Endothelial cell of umbilical vein (primary cell): ENCODE measurements around the gene ATAT1. TPM values are rescaled to one million over a fixed set of nuclear protein-coding genes. Genes with fewer than 3 reads are reported as not detected.
A peak's percentile ranks its signal among the peaks of the same experiment; 100 is the strongest.

Source experiments
- BruUV-seq: library from RNA; stranded (reverse); fragments of 400-500 nt; replicated peaks from 2 replicates; lab custom pipeline; 2021; lab: Mats Ljungman, UMichigan
- CTCF ChIA-PET: fragments of 300-600, 350-600 bp; sonication (Branson Sonifier 250); formaldehyde crosslinking; loops from one replicate; lab custom pipeline; 2021; ENCODE audit warnings: antibody characterized with exemption, inconsistent platforms; lab: Charles Lee
- POLR2A ChIA-PET: fragments of 300-600, 350-600 bp; sonication (Branson Sonifier 250); formaldehyde crosslinking; loops from one replicate; lab custom pipeline; 2021; ENCODE audit warnings: antibody characterized with exemption, inconsistent platforms; lab: Charles Lee
- DNase-seq: peaks from one replicate; pipeline ENCODE4 v3.0.0-alpha.2; 2011; ENCODE audit warnings: low read depth, low spot score
- FAIRE-seq: peaks from 2 replicates; lab custom pipeline; 2011; peaks lifted over from hg19 to GRCh38; lab: Jason Lieb, UNC
- H2AFZ ChIP-seq: 2 replicates; pipeline ENCODE4 v1.6.0; 2012; ENCODE audit warnings: low read depth, low read length, control low read depth, inconsistent platforms
- H3K27ac ChIP-seq: 2 replicates; pipeline ENCODE4 v1.5.1; 2011; ENCODE audit warnings: low read depth, mild to moderate bottlenecking, control low read depth, low read length, moderate library complexity; ENCODE audit not compliant: insufficient read depth
- H3K27me3 ChIP-seq, 2 experiments: 2 replicates each; pipeline versions ENCODE4 v1.6.0 to v1.6.1; 2011; ENCODE audit warnings: low read length in 2 of 2, mixed read lengths in 1 of 2; ENCODE audit not compliant: control insufficient read depth in 2 of 2, insufficient read depth in 2 of 2
- H3K36me3 ChIP-seq, 2 experiments: 2 replicates in 1 of 2; 3 replicates in 1 of 2; pipeline ENCODE4 v1.5.1; 2011; ENCODE audit warnings: low read length in 2 of 2, mild to moderate bottlenecking in 1 of 2, moderate library complexity in 1 of 2; ENCODE audit not compliant: control insufficient read depth in 2 of 2, insufficient read depth in 2 of 2; ENCODE audit errors: extremely low read depth in 1 of 2
- H3K4me1 ChIP-seq: 3 replicates; pipeline ENCODE4 v1.5.1; 2011; ENCODE audit warnings: mild to moderate bottlenecking, low read length; ENCODE audit not compliant: control insufficient read depth, insufficient read depth; ENCODE audit errors: extremely low read depth
- H3K4me2 ChIP-seq: 2 replicates; pipeline ENCODE4 v1.6.1; 2011; ENCODE audit warnings: low read length, control low read depth, mixed read lengths; ENCODE audit not compliant: insufficient read depth
- H3K4me3 ChIP-seq, 3 experiments: fragments of 200-600 bp in 1 of 3; sonication (generic), shearing (Covaris generic) in 1 of 3; replicated peaks in 1 of 3; 2 replicates each; pipeline ENCODE4 v1.5.1; 2011 to 2016; ENCODE audit warnings: control low read depth in 3 of 3, low read length in 3 of 3, mild to moderate bottlenecking in 2 of 3, inconsistent platforms in 1 of 3, low read depth in 1 of 3, moderate library complexity in 1 of 3; ENCODE audit not compliant: insufficient read depth in 1 of 3
- H3K79me2 ChIP-seq: 2 replicates; pipeline ENCODE4 v1.6.0; 2012; ENCODE audit warnings: low read length, inconsistent platforms; ENCODE audit not compliant: control insufficient read depth, insufficient read depth
- H3K9ac ChIP-seq: replicated peaks from 2 replicates; pipeline ENCODE3; 2011; ENCODE audit warnings: low read length, control low read depth; ENCODE audit not compliant: insufficient read depth; ENCODE audit errors: extremely low read depth
- H3K9me1 ChIP-seq: replicated peaks from 3 replicates; pipeline ENCODE4 v1.6.0; 2011; ENCODE audit warnings: mild to moderate bottlenecking, low read length; ENCODE audit not compliant: control insufficient read depth, insufficient read depth; ENCODE audit errors: extremely low read depth
- H3K9me3 ChIP-seq: replicated peaks from 2 replicates; pipeline ENCODE4 v1.5.1; 2012; ENCODE audit warnings: low read length, inconsistent platforms; ENCODE audit not compliant: control insufficient read depth, insufficient read depth
- H4K20me1 ChIP-seq: replicated peaks from 2 replicates; pipeline ENCODE3; 2011; ENCODE audit warnings: mild to moderate bottlenecking, low read length; ENCODE audit not compliant: control insufficient read depth, insufficient read depth; ENCODE audit errors: extremely low read depth
- CTCF ChIP-seq, 2 donors: IDR thresholded peaks; 1 replicate in 1 of 2; 2 replicates in 1 of 2; pipeline ENCODE4 v1.5.1; 2011; ENCODE audit warnings: low read length in 2 of 2, mild to moderate bottlenecking in 2 of 2, moderate library complexity in 2 of 2, control low read depth in 1 of 2, inconsistent platforms in 1 of 2, low read depth in 1 of 2; ENCODE audit not compliant: insufficient read depth in 1 of 2; ENCODE audit errors: extremely low read depth in 1 of 2
- EZH2 ChIP-seq: IDR thresholded peaks from 2 replicates; pipeline ENCODE4 v1.6.1; 2012; ENCODE audit warnings: borderline replicate concordance, low read depth, mild to moderate bottlenecking, moderate library complexity, low read length, inconsistent platforms; ENCODE audit not compliant: severe bottlenecking
- FOS ChIP-seq: IDR thresholded peaks from 2 replicates; pipeline ENCODE4 v1.6.1; 2011; ENCODE audit warnings: mild to moderate bottlenecking, low read length, moderate library complexity, borderline replicate concordance; ENCODE audit not compliant: insufficient read depth
- GATA2 ChIP-seq: IDR thresholded peaks from 2 replicates; pipeline ENCODE4 v1.7.0; 2011; ENCODE audit warnings: low read depth, mild to moderate bottlenecking, moderate library complexity, mixed read lengths, low read length; ENCODE audit not compliant: insufficient read length, insufficient read depth
- JUN ChIP-seq: IDR thresholded peaks from 2 replicates; pipeline ENCODE4 v1.6.1; 2011; ENCODE audit warnings: borderline replicate concordance, low read depth; ENCODE audit not compliant: insufficient read length, insufficient read depth
- MAX ChIP-seq: IDR thresholded peaks from 2 replicates; pipeline ENCODE4 v1.6.1; 2011; ENCODE audit not compliant: insufficient read depth, insufficient read length
- MYC ChIP-seq: IDR thresholded peaks from one replicate; pipeline ENCODE4 v1.6.1; 2011; ENCODE audit warnings: mild to moderate bottlenecking, low read depth, low read length
- POLR2A ChIP-seq: IDR thresholded peaks from 2 replicates; pipeline ENCODE4 v1.6.1; 2012; ENCODE audit warnings: low read depth, mild to moderate bottlenecking, control low read depth, low read length
- POLR2AphosphoS5 ChIP-seq: IDR thresholded peaks from 2 replicates; pipeline ENCODE4 v1.6.1; 2012; ENCODE audit warnings: low read depth, mild to moderate bottlenecking, control low read depth, low read length, moderate library complexity; ENCODE audit not compliant: insufficient read depth
- dilution Hi-C: fragments of 300-500 bp; cut with MboI; formaldehyde crosslinking; loops from one replicate; pipeline ENCODE4 v1.15.0; 2019; ENCODE audit warnings: low sequenced_read_pairs; ENCODE audit not compliant: extremely low pct_ligation_motif_present
- intact Hi-C: fragments of 100-400 bp; cut with micrococcal nuclease; formaldehyde crosslinking; loops from one replicate; pipeline ENCODE4 v1.10.0; 2022
- polyA plus RNA-seq, 4 experiments: library from polyadenylated mRNA; depleted of rRNA in 3 of 4; stranded (reverse) in 3 of 4; unstranded in 1 of 4; fragments of >200 nt; gene quantifications; 2 replicates each; pipeline versions ENCODE4 v1.2.1 to v1.2.3, GENCODE V29; 2011 to 2012; ENCODE audit warnings: missing spikeins in 1 of 4
- total RNA-seq: library from RNA; stranded (reverse); gene quantifications from 2 replicates; pipeline ENCODE4 v1.2.3, GENCODE V29; 2021

Gene ATAT1
- total and polyA plus RNA-seq, 2 donors (not counting 3 experiments of a cell fraction or from before 2014, with no cell fraction given), result 17.4 to 18.4 TPM

- Histone ChIP-seq H4K20me1 (no peaks in the 10 kb centered on the region), H3K27me3 (no peaks in the 10 kb centered on the region), H3K9ac (no peak overlapping the region), H3K79me2 (peaks cover 28% of the 10 kb centered on the region), H3K4me2 (no peak overlapping the region), H3K9me1 (no peaks in the 10 kb centered on the region), H2AFZ (no peak overlapping the region), H3K36me3 (peaks cover 10 to 14% of the 10 kb centered on the region in 2 experiments), H3K9me3 (no peaks in the 10 kb centered on the region), H3K4me1 (peaks cover 16% of the 10 kb centered on the region), H3K4me3 (no peak overlapping the region), H3K27ac (no peak overlapping the region)
- intact Hi-C loops (loop anchor here (5.0 kb wide), 1 partner anchor 130 kb away; no protein-coding TSS in a partner anchor), dilution Hi-C loops (no loop called here)
- FAIRE-seq (no peak), DNase-seq (no peak)
- no TSS peak for BruUV-seq
- ChIA-PET CTCF (interaction anchor here (0.7 to 4.5 kb wide), 15 partner anchors 8 to 159 kb away, joined by 3 to 47 read pairs (median 6); partner anchors contain the start of gene DHX16), POLR2A (interaction anchor here (1.2 to 4.1 kb wide), 3 partner anchors 13 to 130 kb away, joined by 5 to 63 read pairs (median 5); no protein-coding TSS in a partner anchor)
- peak in 1 of 2 donors; percentile 22 for TF ChIP-seq CTCF (IDR thresholded peaks at IDR 0.05; ENCODE audit: extremely low read depth in 1 of 2, insufficient read depth in 1 of 2, low read depth in 1 of 2, low read length in 2 of 2)
- no peak for TF ChIP-seq EZH2
Observed at GRCh38 chr6:30612213-30612612, 14.5 kb upstream of the ATAT1 start.

- DNase-seq (no peak), FAIRE-seq (no peak)
- no TSS peak for BruUV-seq
- H3K79me2 ChIP-seq, result peaks cover 28% of the 10 kb centered on the region
- H3K36me3 ChIP-seq, result peaks cover 10 to 12% of the 10 kb centered on the region in 2 experiments
- ChIA-PET CTCF (interaction anchor here (0.7 to 4.5 kb wide), 14 partner anchors 9 to 159 kb away, joined by 3 to 47 read pairs (median 6); partner anchors contain the start of gene DHX16), POLR2A (interaction anchor here (1.0 to 4.1 kb wide), 4 partner anchors 14 to 131 kb away, joined by 4 to 63 read pairs (median 5); no protein-coding TSS in a partner anchor)
- no peaks in the 10 kb centered on the region for H4K20me1 ChIP-seq
- dilution Hi-C loops, result no loop called here
- no peaks in the 10 kb centered on the region for H3K9me1 ChIP-seq
- peak overlapping the region; percentile 3 for H3K27ac ChIP-seq
- no peak overlapping the region for H3K9ac ChIP-seq
- H2AFZ ChIP-seq, result no peak overlapping the region
- H3K4me2 ChIP-seq, result no peak overlapping the region
- no peaks in the 10 kb centered on the region for H3K9me3 ChIP-seq
- no peaks in the 10 kb centered on the region for H3K27me3 ChIP-seq
- TF ChIP-seq EZH2 (no peak), FOS (no peak), MAX (no peak), CTCF (IDR thresholded peaks at IDR 0.05; ENCODE audit: extremely low read depth in 1 of 2, insufficient read depth in 1 of 2, low read depth in 1 of 2, low read length in 2 of 2) (no peak), GATA2 (no peak), MYC (no peak), POLR2AphosphoS5 (peak; percentile 51), POLR2A (peak; percentile 77), JUN (no peak)
- intact Hi-C loops, result loop anchor here (5.0 kb wide), 1 partner anchor 130 kb away; no protein-coding TSS in a partner anchor
- H3K4me1 ChIP-seq, result peaks cover 16% of the 10 kb centered on the region
- no peak overlapping the region for H3K4me3 ChIP-seq
Observed at GRCh38 chr6:30612687-30613248, 13.9 kb upstream of the ATAT1 start.
